ENCODE data around the gene RFTN2.
"Not testable (repeated sequence)": the region's sequence is repeated elsewhere in the genome, so short reads cannot be mapped to it uniquely, and the experiment has no call there.

Gene RFTN2

DNA sequence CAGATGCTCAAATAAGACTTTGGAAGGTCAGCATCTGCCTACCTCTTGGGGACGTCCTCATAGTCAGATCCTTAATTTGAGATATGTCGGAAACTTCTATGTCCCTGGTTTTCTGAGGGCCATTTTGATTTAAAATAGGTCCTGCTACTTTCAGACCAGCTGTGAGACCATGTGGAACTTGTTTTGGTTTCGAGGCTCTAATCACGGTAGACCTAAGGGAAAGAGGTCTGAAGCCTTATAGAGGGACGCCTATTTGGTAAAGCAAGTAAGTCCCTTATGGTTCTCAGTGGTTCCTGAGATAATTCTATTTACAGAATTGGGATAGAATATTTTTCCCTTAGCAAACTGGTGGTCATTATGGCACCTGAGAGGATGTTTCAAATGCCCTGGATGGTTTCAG is 75.1 kb downstream of the RFTN2 start:
- no peak for DNase-seq

GRCh38 chr2:197599285-197599965 is 76.0 kb downstream of the RFTN2 start:
- DNase-seq, result no peak

- no peak for DNase-seq
Observed at GRCh38 chr2:197598450-197598849, 76.9 kb downstream of the RFTN2 start.

DNA sequence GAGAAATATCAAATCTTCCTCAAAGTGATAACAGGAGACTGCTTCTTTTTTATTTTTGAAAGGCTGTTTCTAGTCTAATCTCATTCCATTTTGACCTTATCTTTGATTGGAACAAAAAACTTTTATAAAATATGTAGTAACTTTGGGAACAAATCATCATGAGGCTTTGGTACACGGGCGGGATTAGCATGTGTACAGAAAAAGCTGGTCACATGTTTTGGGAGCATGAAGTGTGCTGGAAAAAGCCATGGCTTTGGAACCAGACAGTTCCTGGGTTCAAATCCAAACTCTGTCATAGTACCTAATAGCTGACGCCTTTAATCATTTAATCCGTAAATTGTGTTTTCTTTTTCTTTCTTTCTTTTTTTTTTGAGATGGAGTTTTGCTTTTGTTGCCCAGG is 78.2 kb downstream of the RFTN2 start:
- no peak for DNase-seq

DNA sequence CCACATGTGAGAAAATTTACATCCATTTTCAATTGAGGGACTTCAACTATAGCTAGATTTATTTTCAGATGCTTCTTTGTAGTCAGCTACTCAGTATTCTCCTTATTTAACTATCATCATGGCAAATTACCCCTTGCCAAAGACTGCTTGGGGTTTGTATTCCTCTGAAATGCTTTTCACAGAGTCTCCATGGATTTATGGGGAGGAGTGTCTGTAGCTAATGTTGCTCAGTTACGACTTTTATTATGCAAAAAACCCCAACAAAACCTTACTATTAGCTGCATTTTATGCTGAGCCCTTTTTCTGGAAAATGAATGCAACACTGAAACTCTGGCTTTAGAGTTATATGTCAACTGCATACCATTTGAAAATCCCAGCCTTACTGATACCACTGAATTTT is 78.6 kb downstream of the RFTN2 start:
- DNase-seq, result no peak

DNA sequence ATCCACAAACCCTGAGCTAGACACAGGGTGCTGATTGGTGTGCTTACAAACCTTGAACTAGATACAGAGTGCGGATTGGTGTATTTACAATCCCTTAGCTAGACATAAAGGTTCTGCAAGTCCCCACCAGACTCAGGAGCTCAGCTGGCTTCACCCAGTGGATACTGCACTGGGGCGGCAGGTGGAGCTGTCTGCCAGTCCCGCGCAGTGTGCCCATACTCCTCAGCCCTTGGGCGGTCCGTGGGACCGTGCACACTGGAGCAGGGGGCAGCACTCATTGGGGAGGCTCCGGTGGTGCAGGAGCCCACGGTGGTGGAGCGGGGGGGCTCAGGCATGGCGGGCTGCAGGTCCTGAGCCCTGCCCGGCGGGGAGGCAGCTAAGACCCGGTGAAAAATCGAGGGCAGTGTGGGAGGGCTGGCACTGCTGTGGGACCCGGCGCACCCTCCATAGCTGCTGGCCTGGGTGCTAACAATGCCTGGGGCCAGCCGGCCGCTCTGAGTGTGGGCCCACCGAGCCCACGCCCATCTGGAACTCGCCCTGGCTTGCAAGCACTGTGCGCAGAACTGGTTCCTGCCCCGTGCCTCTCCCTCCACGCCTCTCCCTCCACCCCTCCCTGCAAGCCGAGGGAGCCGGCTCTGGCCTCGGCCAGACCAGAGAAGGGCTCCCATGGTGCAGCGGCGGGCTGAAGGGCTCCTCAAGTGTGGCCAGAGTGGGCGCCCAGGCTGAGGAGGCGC is 83.9 kb downstream of the RFTN2 start:
- DNase-seq, result no peak

GRCh38 chr2:197587255-197587654 is 88.1 kb downstream of the RFTN2 start:
- DNase-seq, result not testable (repeated sequence)

DNA sequence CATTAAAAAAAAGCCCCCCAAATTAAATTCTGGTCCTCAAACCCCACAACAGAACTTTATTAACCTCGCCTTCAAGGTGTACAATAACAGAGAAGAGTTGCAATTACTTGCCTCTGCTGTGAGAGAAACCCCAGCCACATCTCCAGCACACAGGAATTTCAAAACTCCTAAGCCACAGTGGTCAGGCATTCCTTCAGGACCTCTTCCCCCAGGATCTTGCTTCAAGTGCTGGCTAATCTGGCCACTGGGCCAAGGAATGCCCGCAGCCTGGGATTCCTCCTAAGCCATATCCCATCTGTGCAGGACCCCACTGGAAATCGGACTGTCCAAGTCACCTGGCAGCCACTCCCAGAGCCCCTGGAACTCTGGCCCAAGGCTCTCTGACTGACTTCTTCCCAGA is 95.2 kb downstream of the RFTN2 start:
- not testable (repeated sequence) for DNase-seq

DNA sequence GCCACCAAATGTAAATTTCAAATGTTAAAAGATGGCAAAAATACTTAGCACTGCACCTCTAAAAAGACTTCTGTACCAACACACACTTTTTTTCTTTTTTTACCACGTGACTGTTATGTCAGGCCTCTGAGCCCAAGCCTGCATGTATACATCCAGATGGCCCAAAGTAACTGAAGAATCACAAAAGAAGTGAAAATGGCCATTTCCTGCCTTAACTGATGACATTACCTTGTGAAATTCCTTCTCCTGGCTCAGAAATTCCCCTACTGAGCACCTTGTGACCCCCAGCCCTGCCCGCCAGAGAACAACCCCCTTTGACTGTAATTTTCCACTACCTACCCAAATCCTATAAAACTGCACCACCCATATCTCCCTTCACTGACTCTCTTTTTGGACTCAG is 97.1 kb downstream of the RFTN2 start:
- DNase-seq, result not testable (repeated sequence)

- no peak for DNase-seq
Observed at GRCh38 chr2:197577446-197577845, 97.9 kb downstream of the RFTN2 start.

GRCh38 chr2:197576631-197577030 is 98.8 kb downstream of the RFTN2 start:
- DNase-seq, result no peak

GRCh38 chr2:197575987-197576386 is 99.4 kb downstream of the RFTN2 start:
- DNase-seq, result no peak

DNA sequence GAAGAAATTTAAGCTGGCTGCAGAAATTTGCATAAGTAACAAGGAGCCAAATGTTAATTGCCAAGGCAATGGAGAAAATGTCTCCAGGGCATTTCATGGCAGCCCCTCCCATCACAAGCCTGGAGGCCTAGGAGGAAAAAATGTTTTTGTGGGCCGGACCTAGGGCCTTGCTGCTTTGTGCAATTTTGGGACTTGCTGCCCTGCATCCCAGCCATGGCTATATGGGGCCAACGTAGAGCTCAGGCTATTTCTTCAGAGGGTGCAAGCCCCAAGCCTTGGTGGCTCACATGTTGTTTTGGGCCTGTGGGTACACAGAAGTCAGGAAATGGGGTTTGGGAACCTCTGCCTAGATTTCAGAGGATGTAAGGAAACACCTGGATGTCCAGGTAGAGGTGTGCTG is 101.8 kb downstream of the RFTN2 start:
- DNase-seq, result no peak

GRCh38 chr2:197571627-197572271 is 103.6 kb downstream of the RFTN2 start:
- no peak for DNase-seq

DNA sequence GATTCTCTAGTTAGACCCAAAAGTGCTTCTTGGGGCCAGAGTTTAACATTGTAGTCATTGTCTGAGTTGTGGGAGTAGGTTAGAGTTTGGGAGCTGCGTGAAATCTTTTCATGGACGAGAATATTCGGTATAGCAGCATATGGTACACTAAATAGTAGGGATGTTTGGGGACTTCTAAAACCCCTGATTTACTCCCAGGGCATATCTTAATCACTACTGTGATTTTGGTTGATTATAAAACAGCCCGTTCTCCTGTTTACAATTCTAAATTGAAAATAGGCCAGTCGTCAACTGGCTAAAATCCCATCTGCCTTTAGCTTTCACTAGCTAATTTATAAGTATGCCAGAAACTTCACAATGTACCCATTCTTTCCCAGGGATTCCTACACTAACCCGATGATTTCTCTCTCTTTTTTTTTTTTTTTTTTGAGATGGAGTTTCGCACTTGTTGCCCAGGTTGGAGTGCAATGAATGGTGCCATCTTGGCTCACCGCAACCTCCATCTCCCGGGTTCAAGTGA is 115.2 kb downstream of the RFTN2 start:
- DNase-seq, result no peak

DNA sequence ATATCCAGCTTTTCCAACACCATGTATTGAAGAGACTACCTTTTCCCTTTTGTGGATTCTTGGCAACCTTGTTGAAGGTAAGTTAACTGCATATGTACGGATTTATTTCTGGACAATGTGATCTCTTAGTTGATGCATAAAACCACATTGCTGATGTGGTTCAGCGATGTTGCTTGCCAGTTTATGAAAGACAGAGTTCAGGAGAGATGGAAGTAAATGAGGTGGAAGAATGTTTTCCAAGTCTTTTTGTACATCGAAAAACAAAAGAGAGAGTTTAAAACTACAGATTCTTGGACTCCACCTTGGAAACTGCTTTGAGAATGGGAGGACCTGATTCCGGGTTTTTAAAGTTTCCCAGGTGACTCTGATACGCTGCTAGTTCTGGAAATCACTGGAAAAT is 115.7 kb downstream of the RFTN2 start:
- no peak for DNase-seq

- DNase-seq, result no peak
Observed at GRCh38 chr2:197558393-197558792, 117.0 kb downstream of the RFTN2 start.

DNA sequence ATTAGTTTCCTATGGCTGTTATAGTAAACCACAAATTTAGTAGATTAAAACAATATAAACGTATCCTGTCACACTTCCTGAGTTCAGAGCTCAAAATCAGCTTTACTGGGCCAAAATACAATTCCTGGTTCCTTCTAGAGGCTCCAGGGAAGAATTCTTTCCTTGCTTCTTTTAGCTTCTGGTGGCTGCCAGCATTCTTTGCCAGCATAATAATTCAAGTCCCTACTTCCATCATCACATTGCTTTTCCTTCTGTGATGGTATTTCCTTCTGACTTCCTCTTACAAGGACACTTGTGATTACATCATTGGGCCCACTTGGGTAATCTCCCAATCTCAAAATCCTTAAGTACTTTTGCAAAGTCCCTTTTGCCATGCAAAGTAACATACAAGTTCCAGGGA is 118.9 kb downstream of the RFTN2 start:
- DNase-seq, result no peak

DNA sequence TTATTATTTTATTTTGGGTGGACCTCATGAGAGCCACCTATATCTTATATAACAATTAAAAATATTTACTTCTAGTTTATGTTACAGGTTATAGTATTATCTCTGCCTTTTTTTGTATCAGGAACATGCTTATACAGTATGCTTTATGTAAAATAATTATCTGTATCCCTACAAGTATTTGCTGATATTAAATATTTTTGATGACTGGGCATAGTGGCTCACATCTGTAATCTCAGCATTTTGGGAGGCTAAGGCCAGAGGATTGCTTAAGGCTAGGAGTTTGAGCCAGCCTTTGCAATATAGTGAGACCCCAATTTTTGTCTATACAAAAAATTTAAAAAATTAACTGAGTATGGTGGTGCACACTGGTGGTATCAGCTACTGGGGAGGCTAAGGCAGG is 119.9 kb downstream of the RFTN2 start:
- DNase-seq, result no peak

GRCh38 chr2:197551260-197551659 is 124.1 kb downstream of the RFTN2 start:
- DNase-seq, result not testable (repeated sequence)

DNA sequence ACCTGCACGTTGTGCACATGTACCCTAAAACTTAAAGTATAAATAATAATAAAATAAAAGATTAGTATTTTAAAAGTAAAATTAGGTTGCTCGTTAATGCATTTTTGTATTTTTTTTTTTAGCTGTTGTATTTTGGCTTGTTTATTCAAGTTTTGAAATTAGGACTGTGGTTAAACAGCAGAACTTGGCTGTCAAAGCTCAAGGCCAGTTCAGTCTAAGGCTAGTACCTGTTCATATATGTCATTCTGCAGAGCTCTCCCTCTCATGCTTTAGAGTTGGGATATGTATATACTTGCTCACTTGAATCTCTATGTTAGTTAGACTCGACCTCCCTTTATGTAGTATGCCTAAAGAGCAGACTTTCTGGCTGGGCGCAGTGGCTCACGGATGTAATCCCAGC is 126.8 kb downstream of the RFTN2 start:
- DNase-seq, result no peak

DNA sequence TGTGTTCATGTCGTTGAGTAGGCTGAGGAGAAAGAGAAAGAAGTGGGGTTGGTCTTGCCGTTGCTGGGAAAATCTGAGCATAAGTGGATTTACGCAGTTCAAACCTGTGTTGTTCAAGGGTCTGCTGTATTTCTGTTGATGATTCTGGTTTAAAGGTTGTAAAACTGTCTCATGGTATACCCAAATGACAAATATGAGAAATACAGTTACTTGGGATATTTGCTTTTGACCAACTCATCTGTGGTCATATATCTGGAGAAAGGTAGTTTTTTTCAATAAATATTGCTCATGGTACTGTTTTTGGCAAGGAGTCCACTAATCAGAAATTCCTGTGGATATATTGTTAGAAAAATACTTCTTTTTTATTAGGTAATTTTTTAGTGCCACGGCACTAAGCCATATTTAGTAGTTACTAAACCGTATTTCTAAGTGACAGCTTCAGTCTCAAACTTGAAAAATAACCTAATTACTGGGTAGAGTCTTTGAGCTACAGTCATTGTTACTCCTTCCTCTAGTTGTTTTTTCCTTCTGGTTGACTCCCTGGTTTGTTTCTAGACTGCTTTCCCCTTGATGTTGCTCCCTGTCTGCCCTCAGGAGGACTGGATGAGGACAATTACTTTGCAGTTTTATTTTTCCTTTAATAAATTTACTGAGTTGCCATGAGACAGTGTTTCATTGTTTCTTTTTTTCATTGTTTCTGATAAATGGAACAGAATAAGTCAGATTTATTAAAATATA is 128.1 kb downstream of the RFTN2 start:
- DNase-seq, result no peak

DNA sequence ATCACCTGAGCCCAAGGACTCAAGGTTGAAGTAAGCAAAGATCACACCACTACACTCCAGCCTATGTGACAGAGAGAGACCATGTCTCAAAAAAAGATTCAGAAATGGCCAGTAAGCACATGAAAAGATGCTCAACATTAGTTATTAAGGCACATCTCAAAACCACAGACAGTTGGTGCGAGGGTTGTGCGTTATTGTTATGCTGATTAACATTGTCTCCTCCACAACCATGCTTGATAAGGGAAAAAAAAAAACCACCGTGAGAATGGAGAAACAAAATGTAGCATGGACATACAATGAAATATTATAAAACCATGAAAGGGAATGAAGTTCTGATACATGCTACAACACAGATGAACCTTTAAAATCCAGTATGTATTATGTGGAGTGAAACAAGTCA is 132.2 kb downstream of the RFTN2 start:
- DNase-seq, result no peak
